ENCODE results near the gene MRPL18.

Gene MRPL18

DNA sequence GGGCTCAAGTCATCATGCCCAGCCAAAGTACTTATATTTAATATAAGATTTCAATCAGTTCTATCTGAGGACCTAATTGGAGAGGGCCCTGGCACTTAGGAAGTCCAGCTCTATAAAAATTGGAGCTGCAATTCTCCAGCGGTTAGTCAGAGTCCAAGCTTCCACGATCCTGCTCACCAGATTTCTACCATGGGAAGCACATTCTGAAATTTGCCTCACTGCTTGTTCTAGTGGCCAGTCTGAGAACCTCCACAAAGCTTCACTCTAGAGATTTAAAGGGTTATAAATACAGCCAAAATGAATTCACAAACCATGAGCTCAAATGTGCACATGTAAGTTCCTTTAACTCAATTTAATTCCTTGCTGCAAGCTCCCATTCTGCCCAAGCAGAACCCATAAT, 43.3 kb downstream of the MRPL18 start:
- DNase-seq (ENCODE audit: low spot score), result no peak
- TF ChIP-seq, protein P1, sequence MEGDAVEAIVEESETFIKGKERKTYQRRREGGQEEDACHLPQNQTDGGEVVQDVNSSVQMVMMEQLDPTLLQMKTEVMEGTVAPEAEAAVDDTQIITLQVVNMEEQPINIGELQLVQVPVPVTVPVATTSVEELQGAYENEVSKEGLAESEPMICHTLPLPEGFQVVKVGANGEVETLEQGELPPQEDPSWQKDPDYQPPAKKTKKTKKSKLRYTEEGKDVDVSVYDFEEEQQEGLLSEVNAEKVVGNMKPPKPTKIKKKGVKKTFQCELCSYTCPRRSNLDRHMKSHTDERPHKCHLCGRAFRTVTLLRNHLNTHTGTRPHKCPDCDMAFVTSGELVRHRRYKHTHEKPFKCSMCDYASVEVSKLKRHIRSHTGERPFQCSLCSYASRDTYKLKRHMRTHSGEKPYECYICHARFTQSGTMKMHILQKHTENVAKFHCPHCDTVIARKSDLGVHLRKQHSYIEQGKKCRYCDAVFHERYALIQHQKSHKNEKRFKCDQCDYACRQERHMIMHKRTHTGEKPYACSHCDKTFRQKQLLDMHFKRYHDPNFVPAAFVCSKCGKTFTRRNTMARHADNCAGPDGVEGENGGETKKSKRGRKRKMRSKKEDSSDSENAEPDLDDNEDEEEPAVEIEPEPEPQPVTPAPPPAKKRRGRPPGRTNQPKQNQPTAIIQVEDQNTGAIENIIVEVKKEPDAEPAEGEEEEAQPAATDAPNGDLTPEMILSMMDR (IDR thresholded peaks at IDR 0.05; ENCODE audit: extremely low read depth, missing control alignments), result no peak

DNA sequence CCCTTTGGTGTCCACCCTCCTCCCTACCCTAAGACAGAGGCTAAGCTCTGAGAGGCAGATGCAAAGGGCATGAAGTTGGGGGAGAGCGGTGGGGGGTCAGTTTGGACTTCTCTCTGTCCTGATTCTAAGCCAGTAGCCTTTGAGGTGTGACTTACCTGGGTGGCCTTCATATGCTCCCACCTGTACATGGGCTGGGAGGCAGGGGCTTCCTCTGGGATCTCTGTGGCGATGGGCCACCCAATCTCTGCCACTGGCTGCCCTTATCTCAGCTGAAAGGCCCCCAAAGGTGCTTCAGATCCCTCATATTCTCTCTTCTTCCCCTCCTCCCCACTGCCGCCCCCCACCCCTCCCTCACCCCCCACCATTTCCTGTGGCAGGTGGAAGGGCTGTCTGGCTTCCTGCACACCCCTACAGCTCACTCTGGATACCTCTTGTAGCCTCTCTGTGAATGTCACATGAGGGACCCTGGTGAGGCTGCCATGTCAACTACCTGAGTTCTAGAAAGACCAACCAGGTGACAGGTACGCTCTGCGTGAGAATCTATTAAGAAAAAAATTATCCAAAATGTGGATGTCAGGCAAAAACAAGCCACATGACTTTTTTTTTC, 43.8 kb downstream of the MRPL18 start:
- TF ChIP-seq, protein P1 (IDR thresholded peaks at IDR 0.05; ENCODE audit: extremely low read depth, missing control alignments), result no peak
- no peak for DNase-seq (ENCODE audit: low spot score)

- no peak for DNase-seq (ENCODE audit: low spot score)
- TF ChIP-seq, protein P1 (IDR thresholded peaks at IDR 0.05; ENCODE audit: extremely low read depth, missing control alignments), result no peak
Observed at GRCh38 chr6:159836718-159837490, 46.6 kb downstream of the MRPL18 start.

DNA sequence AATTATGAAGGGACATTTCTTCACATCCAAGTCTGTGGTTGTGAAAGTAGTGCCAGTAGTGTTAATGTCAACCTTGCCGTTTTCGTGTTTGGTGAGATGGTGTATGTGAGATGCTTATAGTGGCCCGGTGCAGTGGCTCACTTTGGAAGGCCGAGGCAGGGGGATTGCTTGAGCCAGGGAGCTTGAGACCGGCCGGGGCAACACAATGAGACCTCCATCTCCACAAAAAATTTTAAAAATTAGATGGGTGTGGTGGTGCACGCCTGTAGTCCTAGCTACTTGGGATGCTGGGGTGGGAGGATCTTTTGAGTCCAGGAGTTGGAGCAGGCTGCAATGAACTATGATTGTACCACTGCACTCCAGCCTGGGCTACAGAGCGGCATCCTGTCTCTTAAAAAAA, 47.2 kb downstream of the MRPL18 start:
- no peak for DNase-seq (ENCODE audit: low spot score)
- TF ChIP-seq, protein P1 (IDR thresholded peaks at IDR 0.05; ENCODE audit: extremely low read depth, missing control alignments), result no peak

DNA sequence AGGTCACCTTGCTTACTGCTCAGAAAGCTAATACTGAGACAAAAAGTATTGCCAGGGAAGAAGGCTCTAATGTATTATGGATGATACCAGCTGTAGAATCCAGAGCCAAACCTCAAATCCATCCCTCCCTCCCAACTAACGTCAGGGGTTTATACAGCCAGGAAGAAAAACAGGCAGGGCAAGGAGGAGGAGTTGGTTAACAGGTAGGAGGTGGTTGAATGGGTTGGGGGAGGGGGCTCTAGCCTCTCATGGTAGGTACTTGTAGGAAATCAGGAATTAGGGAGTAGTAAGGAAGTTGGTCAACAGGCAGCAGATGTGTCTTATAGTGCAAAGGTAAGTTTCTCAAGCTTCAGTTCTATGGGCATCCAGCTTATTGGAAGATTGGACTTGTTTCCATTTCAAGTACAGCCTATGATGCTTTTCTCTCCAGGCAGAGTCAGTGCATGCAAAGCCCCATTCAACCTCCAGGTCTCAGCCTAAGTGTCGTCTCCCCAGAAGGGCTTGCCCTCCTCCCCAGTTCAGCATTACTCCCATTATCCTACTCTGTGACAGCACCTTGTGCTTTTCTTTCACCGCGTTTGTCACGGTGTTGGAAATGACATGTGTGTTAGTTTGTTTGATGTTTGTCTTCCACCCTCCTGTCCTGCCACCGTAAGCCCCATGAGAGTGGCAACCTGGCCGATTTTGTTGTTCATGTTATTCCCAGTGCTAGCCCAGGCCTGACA, 47.9 kb downstream of the MRPL18 start:
- TF ChIP-seq, protein P1 (IDR thresholded peaks at IDR 0.05; ENCODE audit: extremely low read depth, missing control alignments), result no peak

GRCh38 chr6:159842035-159842434, 51.8 kb downstream of the MRPL18 start:
- DNase-seq (ENCODE audit: low spot score), result no peak
- TF ChIP-seq, protein P1 (IDR thresholded peaks at IDR 0.05; ENCODE audit: extremely low read depth, missing control alignments), result no peak

More for the DNA sequence above, 47.9 kb downstream of the MRPL18 start:
- DNase-seq (ENCODE audit: low spot score), result no peak

All from GM20000 (cell line).